ENCODE measurements around the gene SALL4.

GRCh38 chr20:51801122-51801822 lies 1.0 kb downstream of the SALL4 start:
- TF ChIP-seq ZNF341 (tag by site-specific recombination; IDR thresholded peaks at IDR 0.05; ENCODE audit: low read depth) (no peak), TCF7L2 (IDR thresholded peaks at IDR 0.05; ENCODE audit: borderline replicate concordance, low read depth, low read length) (no peak), REST (tag by site-specific recombination; IDR thresholded peaks at IDR 0.05) (no peak), ZNF324 (tag by site-specific recombination; IDR thresholded peaks at IDR 0.05) (no peak), CTCF (tag by site-specific recombination; IDR thresholded peaks at IDR 0.05) (no peak), ZNF404 (tag by site-specific recombination; IDR thresholded peaks at IDR 0.05) (no peak), BCL11A (tag by site-specific recombination; IDR thresholded peaks at IDR 0.05; ENCODE audit: low read depth) (no peak), ZNF121 (tag by site-specific recombination; IDR thresholded peaks at IDR 0.05) (no peak), ZNF274 (IDR thresholded peaks at IDR 0.05; ENCODE audit: low read length) (no peak), ZNF274 (tag by site-specific recombination; IDR thresholded peaks at IDR 0.05; ENCODE audit: borderline replicate concordance) (no peak), SCRT2 (tag by site-specific recombination; IDR thresholded peaks at IDR 0.05) (no peak), ZNF350 (tag by site-specific recombination; IDR thresholded peaks at IDR 0.05) (no peak), OVOL3 (tag by site-specific recombination; IDR thresholded peaks at IDR 0.05) (no peak), ZNF140 (tag by site-specific recombination; IDR thresholded peaks at IDR 0.05) (no peak)
- TF ChIP-seq, protein P1, sequence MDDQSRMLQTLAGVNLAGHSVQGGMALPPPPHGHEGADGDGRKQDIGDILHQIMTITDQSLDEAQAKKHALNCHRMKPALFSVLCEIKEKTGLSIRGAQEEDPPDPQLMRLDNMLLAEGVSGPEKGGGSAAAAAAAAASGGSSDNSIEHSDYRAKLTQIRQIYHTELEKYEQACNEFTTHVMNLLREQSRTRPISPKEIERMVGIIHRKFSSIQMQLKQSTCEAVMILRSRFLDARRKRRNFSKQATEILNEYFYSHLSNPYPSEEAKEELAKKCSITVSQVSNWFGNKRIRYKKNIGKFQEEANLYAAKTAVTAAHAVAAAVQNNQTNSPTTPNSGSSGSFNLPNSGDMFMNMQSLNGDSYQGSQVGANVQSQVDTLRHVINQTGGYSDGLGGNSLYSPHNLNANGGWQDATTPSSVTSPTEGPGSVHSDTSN (CRISPR knock-in tag; IDR thresholded peaks at IDR 0.05) = no peak

Measured in HEK293 (cell line).